Trophoblast cell (in vitro differentiated cells and primary cell): ENCODE measurements around the gene SLC6A9. TPM values are rescaled to one million over a fixed set of nuclear protein-coding genes. Genes with fewer than 3 reads are reported as not detected.

Experiments
- DNase-seq, 2 donors: peaks; one replicate each; pipeline ENCODE4 v3.0.0-alpha.2; 2016
- H2AFZ ChIP-seq: 2 replicates; pipeline ENCODE4 v1.6.1; 2013; ENCODE audit warnings: low read length, moderate library complexity, mild to moderate bottlenecking; ENCODE audit not compliant: insufficient read depth, poor library complexity
- H2AK5ac ChIP-seq: 2 replicates; pipeline ENCODE4 v1.6.1; 2013; ENCODE audit warnings: mild to moderate bottlenecking, low read length
- H2BK120ac ChIP-seq: 2 replicates; pipeline ENCODE4 v1.6.1; 2013; ENCODE audit warnings: low read length, mild to moderate bottlenecking, moderate library complexity; ENCODE audit not compliant: insufficient read depth, poor library complexity
- H2BK12ac ChIP-seq: 2 replicates; pipeline ENCODE4 v1.6.1; 2013; ENCODE audit warnings: mild to moderate bottlenecking, low read length, moderate library complexity
- H2BK5ac ChIP-seq: 2 replicates; pipeline ENCODE4 v1.6.1; 2013; ENCODE audit warnings: low read length, low read depth, moderate library complexity, mild to moderate bottlenecking; ENCODE audit not compliant: poor library complexity
- H3K14ac ChIP-seq: 2 replicates; pipeline ENCODE4 v1.6.1; 2013; ENCODE audit warnings: mild to moderate bottlenecking, low read length
- H3K18ac ChIP-seq: 2 replicates; pipeline ENCODE4 v1.6.1; 2013; ENCODE audit warnings: mild to moderate bottlenecking, low read length
- H3K23ac ChIP-seq: 2 replicates; pipeline ENCODE4 v1.6.1; 2013; ENCODE audit warnings: low read length
- H3K27ac ChIP-seq: 2 replicates; pipeline ENCODE4 v1.5.1; 2013; ENCODE audit warnings: low read depth, mild to moderate bottlenecking, inconsistent platforms, low read length, moderate library complexity
- H3K27me3 ChIP-seq: 2 replicates; pipeline ENCODE4 v1.6.1; 2013; ENCODE audit warnings: inconsistent platforms, mild to moderate bottlenecking, low read length, moderate library complexity; ENCODE audit not compliant: insufficient read depth
- H3K36me3 ChIP-seq, 2 experiments: 1 replicate in 1 of 2; 2 replicates in 1 of 2; pipeline ENCODE4 v1.6.1; 2013; ENCODE audit warnings: low read length in 2 of 2, mild to moderate bottlenecking in 2 of 2, moderate library complexity in 1 of 2; ENCODE audit not compliant: insufficient read depth in 2 of 2, control insufficient read depth in 1 of 2
- H3K4ac ChIP-seq: 2 replicates; pipeline ENCODE4 v1.6.1; 2013; ENCODE audit warnings: low read depth, mild to moderate bottlenecking, low read length, moderate library complexity
- H3K4me1 ChIP-seq, 2 experiments: 1 replicate in 1 of 2; 2 replicates in 1 of 2; pipeline ENCODE4 v1.6.1; 2013; ENCODE audit warnings: low read length in 2 of 2, mild to moderate bottlenecking in 2 of 2, moderate library complexity in 1 of 2; ENCODE audit not compliant: insufficient read depth in 2 of 2, control insufficient read depth in 1 of 2
- H3K4me2 ChIP-seq: 2 replicates; pipeline ENCODE4 v1.6.1; 2013; ENCODE audit warnings: inconsistent platforms, mild to moderate bottlenecking, low read length, moderate library complexity
- H3K4me3 ChIP-seq: 2 replicates; pipeline ENCODE4 v1.5.1; 2013; ENCODE audit warnings: mild to moderate bottlenecking, low read depth, low read length, inconsistent platforms
- H3K79me1 ChIP-seq: one replicate; pipeline ENCODE4 v1.6.1; 2013; ENCODE audit warnings: low read length
- H3K79me2 ChIP-seq: 2 replicates; pipeline ENCODE4 v1.6.1; 2013; ENCODE audit warnings: low read length, mild to moderate bottlenecking; ENCODE audit not compliant: control insufficient read depth, insufficient read depth, poor library complexity
- H3K9ac ChIP-seq: 2 replicates; pipeline ENCODE4 v1.6.1; 2013; ENCODE audit warnings: mild to moderate bottlenecking, low read length
- H3K9me3 ChIP-seq: 2 replicates; pipeline ENCODE4 v1.6.1; 2013; ENCODE audit warnings: low read depth, mild to moderate bottlenecking, control low read depth, inconsistent platforms, low read length; ENCODE audit not compliant: insufficient read depth
- H4K12ac ChIP-seq: 2 replicates; pipeline ENCODE4 v1.6.1; 2013; ENCODE audit warnings: low read depth, mild to moderate bottlenecking, low read length, moderate library complexity
- H4K8ac ChIP-seq: 2 replicates; pipeline ENCODE4 v1.6.1; 2013; ENCODE audit warnings: low read depth, mild to moderate bottlenecking, low read length, moderate library complexity
- H4K91ac ChIP-seq: one replicate; pipeline ENCODE4 v1.6.1; 2013; ENCODE audit warnings: low read depth, mild to moderate bottlenecking, low read length, moderate library complexity
- WGBS: extraction: QIAGEN DNeasy Blood & Tissue Kit; methylation state at CpG from one replicate; pipeline ENCODE4 v1.1.7; 2013; ENCODE audit warnings: missing lambda C conversion rate; ENCODE audit not compliant: insufficient read length, insufficient coverage; ENCODE audit errors: extremely low coverage; 5-methylcytosine and 5-hydroxymethylcytosine counted together
- polyA plus RNA-seq: library from polyadenylated mRNA; stranded (reverse); fragments of 200-250 nt; gene quantifications from 2 replicates; pipeline ENCODE4 v1.2.3, GENCODE V29; 2013

SLC6A9 gene
- 9.9 and 10.8 TPM in 2 replicates for polyA plus RNA-seq

DNA sequence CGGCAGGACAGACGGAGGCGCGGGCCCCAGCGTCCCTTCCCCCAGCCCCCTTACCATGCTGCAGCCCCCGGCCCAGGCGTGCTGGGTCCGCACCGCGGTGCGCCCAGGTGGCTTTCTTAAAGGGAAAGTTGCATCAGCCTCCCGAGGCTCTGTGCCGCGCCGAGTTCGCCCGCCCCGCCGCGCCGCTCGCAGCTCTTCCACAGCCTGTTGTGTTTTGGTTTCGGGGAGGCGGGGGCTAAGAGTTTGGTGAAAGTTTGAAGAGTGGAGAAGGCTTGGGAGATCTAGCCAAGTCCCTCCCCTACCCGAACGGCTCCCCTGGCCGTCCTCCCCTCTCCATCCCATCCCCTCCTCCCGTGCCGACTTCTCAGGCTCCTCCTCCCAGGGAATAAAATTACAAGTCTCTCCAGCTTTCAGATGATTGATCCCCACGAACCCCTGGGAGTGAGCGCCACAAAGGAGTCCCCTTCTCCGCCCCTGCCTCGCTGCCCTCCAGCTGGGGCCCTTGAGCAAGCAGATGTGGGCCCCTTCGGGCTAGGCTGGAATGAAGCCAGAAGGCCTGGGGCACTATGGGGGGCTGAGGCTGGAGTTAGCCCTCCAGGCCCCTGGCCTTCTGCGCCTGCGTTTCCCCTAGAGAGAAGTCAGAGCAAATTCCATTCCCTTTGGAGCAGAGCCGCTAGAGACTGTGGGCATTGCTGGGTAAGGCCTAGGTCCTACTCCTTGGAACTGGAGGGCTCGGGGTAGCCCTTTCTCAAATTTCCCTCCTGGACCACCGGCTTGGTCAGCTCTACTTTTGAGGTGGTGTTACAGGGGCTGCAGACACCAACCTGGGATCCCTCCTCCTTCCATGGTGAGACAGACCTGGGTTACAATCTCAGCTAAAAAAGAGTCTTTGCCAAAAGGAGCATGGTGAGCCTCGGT, at the start of gene SLC6A9:
Gene SLC6A9, minus strand, starts transcription at position 211 of the 918 bp plus-strand sequence. CDS start 7,185 bp downstream, outside the sequence.
- peak within 1 kb of the TSS; percentile 64 for H4K91ac ChIP-seq
- WGBS = no CpG with 5 or more reads among the region's 40 CpGs
- no peak for DNase-seq

GRCh38 chr1:44079566-44079965, 48.3 kb upstream of the SLC6A9 start:
- WGBS = no CpG with 5 or more reads among the region's 4 CpGs

More for the DNA sequence above, at the start of gene SLC6A9:
- Histone ChIP-seq H4K12ac (peak within 1 kb of the TSS; percentile 49), H3K14ac (peak within 1 kb of the TSS; percentile 84), H3K79me2 (peaks cover 5% of the 10 kb centered on the region), H2BK12ac (peak within 1 kb of the TSS; percentile 15), H3K9ac (peak within 1 kb of the TSS; percentile 75), H3K4me3 (peak within 1 kb of the TSS; percentile 80), H3K9me3 (no peaks in the 10 kb centered on the region), H3K79me1 (peaks cover 15% of the 10 kb centered on the region), H3K4me1 (peaks cover 15 to 21% of the 10 kb centered on the region in 2 experiments), H3K4ac (no peak within 1 kb of the TSS), H2BK5ac (peak within 1 kb of the TSS; percentile 47), H3K4me2 (peak within 1 kb of the TSS; percentile 99), H2AFZ (peak within 1 kb of the TSS; percentile 69), H2BK120ac (peak within 1 kb of the TSS; percentile 81), H3K18ac (peak within 1 kb of the TSS; percentile 89), H3K36me3 (no peaks in the 10 kb centered on the region), H3K23ac (no peak within 1 kb of the TSS), H3K27me3 (no peaks in the 10 kb centered on the region), H4K8ac (peak within 1 kb of the TSS; percentile 85), H3K27ac (peak within 1 kb of the TSS; percentile 47), H2AK5ac (no peak within 1 kb of the TSS)

GRCh38 chr1:44078104-44078503, 46.8 kb upstream of the SLC6A9 start:
- H2AFZ ChIP-seq = no peak overlapping the region
- no peaks in the 10 kb centered on the region for H3K4me1 ChIP-seq
- H4K12ac ChIP-seq = no peak overlapping the region
- no peak overlapping the region for H3K4ac ChIP-seq
- H3K79me2 ChIP-seq = no peaks in the 10 kb centered on the region
- H4K8ac ChIP-seq = no peak overlapping the region
- no peaks in the 10 kb centered on the region for H3K36me3 ChIP-seq
- H3K9ac ChIP-seq = no peak overlapping the region
- H3K9me3 ChIP-seq = no peaks in the 10 kb centered on the region
- WGBS = no CpG with 5 or more reads among the region's 2 CpGs
- no peak overlapping the region for H2BK120ac ChIP-seq
- H3K14ac ChIP-seq = no peak overlapping the region
- H3K79me1 ChIP-seq = no peaks in the 10 kb centered on the region
- H2BK5ac ChIP-seq = no peak overlapping the region
- no peaks in the 10 kb centered on the region for H3K27me3 ChIP-seq
- no peak overlapping the region for H3K27ac ChIP-seq
- no peak for DNase-seq
- H3K23ac ChIP-seq = no peak overlapping the region
- H3K4me3 ChIP-seq = no peak overlapping the region
- H4K91ac ChIP-seq = no peak overlapping the region
- no peak overlapping the region for H2BK12ac ChIP-seq
- no peak overlapping the region for H2AK5ac ChIP-seq
- H3K18ac ChIP-seq = no peak overlapping the region
- H3K4me2 ChIP-seq = no peak overlapping the region

More at GRCh38 chr1:44079566-44079965, 48.3 kb upstream of the SLC6A9 start:
- Histone ChIP-seq H3K36me3 (no peaks in the 10 kb centered on the region), H4K91ac (no peak overlapping the region), H2AK5ac (no peak overlapping the region), H2BK12ac (no peak overlapping the region), H3K14ac (no peak overlapping the region), H3K23ac (no peak overlapping the region), H3K27ac (no peak overlapping the region), H2AFZ (no peak overlapping the region), H3K27me3 (no peaks in the 10 kb centered on the region), H3K4ac (no peak overlapping the region), H3K18ac (no peak overlapping the region), H2BK5ac (no peak overlapping the region), H3K9me3 (no peaks in the 10 kb centered on the region), H2BK120ac (no peak overlapping the region), H4K8ac (no peak overlapping the region), H3K4me3 (no peak overlapping the region), H4K12ac (no peak overlapping the region), H3K4me2 (no peak overlapping the region), H3K79me1 (no peaks in the 10 kb centered on the region), H3K79me2 (no peaks in the 10 kb centered on the region), H3K4me1 (no peaks in the 10 kb centered on the region), H3K9ac (no peak overlapping the region)
- no peak for DNase-seq

DNA sequence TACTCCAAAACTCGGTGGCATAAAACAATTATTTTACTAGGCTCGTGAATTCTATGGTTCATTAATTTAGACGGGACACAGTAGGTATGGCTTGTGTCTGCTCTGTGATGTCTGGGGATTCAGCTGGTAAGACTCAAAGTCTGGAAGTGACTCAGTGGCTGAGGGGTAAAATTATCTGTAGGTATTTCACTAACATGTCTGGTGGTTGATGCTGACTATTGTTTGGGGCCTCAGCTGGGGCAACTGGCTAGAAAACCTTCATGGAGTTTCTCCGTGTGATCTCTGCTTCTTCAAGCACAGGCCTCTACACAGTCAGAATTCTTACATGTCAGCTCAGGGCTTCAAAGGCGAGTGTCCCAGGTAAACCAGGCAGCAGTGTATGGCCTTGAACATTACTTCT, 46.2 kb upstream of the SLC6A9 start:
- no peak overlapping the region for H3K23ac ChIP-seq
- H2AFZ ChIP-seq = no peak overlapping the region
- H3K4me1 ChIP-seq = no peaks in the 10 kb centered on the region
- H3K79me2 ChIP-seq = no peaks in the 10 kb centered on the region
- no peaks in the 10 kb centered on the region for H3K79me1 ChIP-seq
- peak overlapping the region; percentile 18 for H3K27ac ChIP-seq
- no peak overlapping the region for H2BK12ac ChIP-seq
- no CpG with 5 or more reads among the region's 5 CpGs for WGBS
- no peak for DNase-seq
- no peak overlapping the region for H2AK5ac ChIP-seq
- H3K9ac ChIP-seq = no peak overlapping the region
- no peak overlapping the region for H4K91ac ChIP-seq
- H3K4ac ChIP-seq = no peak overlapping the region
- H3K36me3 ChIP-seq = no peaks in the 10 kb centered on the region
- no peak overlapping the region for H3K18ac ChIP-seq
- no peak overlapping the region for H3K14ac ChIP-seq
- H2BK120ac ChIP-seq = no peak overlapping the region
- H2BK5ac ChIP-seq = no peak overlapping the region
- H4K12ac ChIP-seq = no peak overlapping the region
- no peak overlapping the region for H3K4me2 ChIP-seq
- H4K8ac ChIP-seq = no peak overlapping the region
- H3K4me3 ChIP-seq = no peak overlapping the region
- no peaks in the 10 kb centered on the region for H3K9me3 ChIP-seq
- H3K27me3 ChIP-seq = no peaks in the 10 kb centered on the region
